Activated naive CD8-positive, alpha-beta T cell treated with anti-CD3 and anti-CD28 coated beads, Interleukin-2, amount 10 ng/mL, durations not matched to agents 7 days and 5 days (primary cell): ENCODE measurements around the gene NUDT1. TPM values are rescaled to one million over a fixed set of nuclear protein-coding genes. Genes with fewer than 3 reads are reported as not detected.

Experiments
- ATAC-seq: fragments of 150-1000 bp; cut with Tn5 transposase; one replicate; pipeline ENCODE4 v1.10.0; 2021; ENCODE audit warnings: low read depth, moderate library complexity
- POLR2A ChIA-PET: fragments of 350-600 bp; sonication (Branson Sonifier 250); formaldehyde crosslinking; loops from one replicate; lab custom pipeline; 2021; ENCODE audit warnings: antibody characterized with exemption; lab: Charles Lee
- DNase-seq: peaks from one replicate; pipeline ENCODE4 v3.0.0; 2021
- H3K27ac Mint-ChIP-seq: one replicate; pipeline ENCODE4 v1.8.0; 2022; ENCODE audit warnings: mild to moderate bottlenecking, mixed read lengths
- H3K27me3 Mint-ChIP-seq: one replicate; pipeline ENCODE4 v1.8.0; 2022; ENCODE audit warnings: mild to moderate bottlenecking, moderate library complexity, mixed read lengths
- H3K36me3 Mint-ChIP-seq: one replicate; pipeline ENCODE4 v1.8.0; 2021; ENCODE audit warnings: mild to moderate bottlenecking, mixed read lengths
- H3K4me1 Mint-ChIP-seq: one replicate; pipeline ENCODE4 v1.8.0; 2021; ENCODE audit warnings: mixed read lengths
- H3K4me3 Mint-ChIP-seq: one replicate; pipeline ENCODE4 v1.8.0; 2022; ENCODE audit warnings: mild to moderate bottlenecking, moderate library complexity, mixed read lengths
- H3K9me3 Mint-ChIP-seq: one replicate; pipeline ENCODE4 v1.8.0; 2021; ENCODE audit warnings: mixed read lengths
- microRNA-seq: library from miRNA; unstranded; fragments of <30 nt; microRNA quantifications from one replicate; pipeline ENCODE4 v1.2.0, GENCODE V29; 2022
- total RNA-seq, 2 experiments: library from RNA; stranded (reverse); gene quantifications; one replicate each; pipeline ENCODE4 v1.2.3, GENCODE V29; 2021

The NUDT1 gene
- total RNA-seq, 2 experiments from 2014 or later: 92.2 to 95.8 TPM

DNA sequence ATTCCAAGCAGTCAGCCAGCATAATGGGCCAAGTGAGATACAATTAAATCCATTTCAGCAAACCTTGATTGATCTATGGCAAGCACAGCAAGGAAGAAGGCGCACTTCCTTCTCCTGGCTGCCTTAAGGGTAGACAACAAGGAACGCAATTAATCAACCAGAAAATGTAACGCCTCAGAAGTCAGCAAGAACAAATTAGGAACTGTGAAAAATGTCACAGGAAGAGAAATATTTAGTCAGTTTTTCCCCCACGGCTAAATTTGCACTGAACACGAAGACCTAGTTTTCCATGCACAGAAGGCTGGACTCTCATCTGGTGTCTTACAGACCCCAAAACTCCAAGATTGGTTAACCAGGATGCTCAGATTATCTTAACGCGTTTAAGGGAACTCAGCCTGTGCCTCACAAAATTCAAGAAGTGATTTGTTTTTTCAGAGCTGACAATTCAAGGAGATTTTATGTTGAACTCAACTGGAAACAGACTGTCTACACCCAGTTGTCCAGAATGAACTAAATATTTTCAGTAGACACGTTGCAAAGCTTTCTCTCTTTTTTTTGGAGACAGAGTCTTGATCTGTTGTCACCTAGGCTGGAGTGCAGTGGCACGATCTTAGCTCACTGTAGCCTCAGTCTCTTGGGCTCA lies 58.0 kb downstream of the NUDT1 start:
- no peak overlapping the region for H3K4me3 Mint-ChIP-seq
- peaks cover 6% of the 10 kb centered on the region for H3K4me1 Mint-ChIP-seq
- H3K27ac Mint-ChIP-seq: no peak overlapping the region
- no peak for DNase-seq
- POLR2A ChIA-PET: interaction anchor here (0.9 kb wide), 1 partner anchor 50 kb away, joined by 3 read pairs; no protein-coding TSS in a partner anchor
- H3K36me3 Mint-ChIP-seq: peaks cover 4% of the 10 kb centered on the region
- ATAC-seq: no peak
- no peaks in the 10 kb centered on the region for H3K9me3 Mint-ChIP-seq
- no peaks in the 10 kb centered on the region for H3K27me3 Mint-ChIP-seq

Small RNAs within 50 kb of the gene (microRNA-seq; reads per million reads assigned to microRNA genes)
- not detected for gene MIR6836

Other genes starting within 250 kb of the NUDT1 start
- 10 to 100 TPM; 72.7 to 82.6 TPM for gene MAD1L1, start 9.3 kb upstream of the NUDT1 start, total RNA-seq
- gene MRM2, start within 50 bp of the NUDT1 start, total RNA-seq: 10 to 100 TPM; 27.4 to 29.3 TPM
- 10 to 100 TPM; 18.6 to 22.1 TPM for gene SNX8, start 72.2 kb downstream of the NUDT1 start, total RNA-seq
- 100 to 1,000 TPM; 152 to 154 TPM for gene EIF3B, start 112.6 kb downstream of the NUDT1 start, total RNA-seq
- 10 to 100 TPM; 49.5 to 51.1 TPM for gene CHST12, start 161.4 kb downstream of the NUDT1 start, total RNA-seq
- not detected for gene GRIFIN, start 234.2 kb downstream of the NUDT1 start, total RNA-seq